Smooth muscle cell (in vitro differentiated cells): ENCODE measurements around the gene CDNF. TPM values are rescaled to one million over a fixed set of nuclear protein-coding genes. Genes with fewer than 3 reads are reported as not detected.
"Not testable (repeated sequence)": the region's sequence is repeated elsewhere in the genome, so short reads cannot be mapped to it uniquely, and the experiment has no call there.

Experiments
- DNase-seq: peaks from one replicate; lab custom pipeline; 2025; ENCODE audit not compliant: unreplicated experiment; lab: John Stamatoyannopoulos, UW
- H2AFZ ChIP-seq: fragments of 200-600 bp; sonication (generic); 2 replicates; pipeline ENCODE4 v1.6.0; 2016; ENCODE audit warnings: antibody characterized with exemption, low read depth, mild to moderate bottlenecking
- H3F3A ChIP-seq: fragments of 200-600 bp; sonication (generic); 2 replicates; pipeline ENCODE4 v1.6.0; 2017; ENCODE audit warnings: antibody characterized with exemption, low read depth
- H3K27ac ChIP-seq: fragments of 200-600 bp; sonication (generic); 2 replicates; pipeline ENCODE4 v1.5.1; 2016; ENCODE audit warnings: low read depth, mild to moderate bottlenecking
- H3K27me3 ChIP-seq: fragments of 200-600 bp; sonication (generic); 2 replicates; pipeline ENCODE4 v1.6.1; 2016; ENCODE audit warnings: low read depth, mild to moderate bottlenecking
- H3K36me3 ChIP-seq: fragments of 200-600 bp; sonication (generic); 2 replicates; pipeline ENCODE4 v1.5.1; 2016; ENCODE audit warnings: low read depth
- H3K4me1 ChIP-seq: fragments of 200-600 bp; sonication (generic); 2 replicates; pipeline ENCODE4 v1.5.1; 2016; ENCODE audit warnings: low read depth
- H3K4me2 ChIP-seq: fragments of 200-600 bp; sonication (generic); 2 replicates; pipeline ENCODE4 v1.6.0; 2016; ENCODE audit warnings: mild to moderate bottlenecking
- H3K4me3 ChIP-seq: fragments of 200-600 bp; sonication (generic); 2 replicates; pipeline ENCODE4 v1.5.1; 2016; ENCODE audit warnings: mild to moderate bottlenecking
- H3K79me2 ChIP-seq: fragments of 200-600 bp; sonication (generic); 2 replicates; pipeline ENCODE4 v1.6.0; 2016; ENCODE audit warnings: low read depth, mild to moderate bottlenecking
- H3K9ac ChIP-seq: fragments of 200-600 bp; sonication (generic); 2 replicates; pipeline ENCODE4 v1.6.0; 2016; ENCODE audit warnings: low read depth
- H3K9me3 ChIP-seq: fragments of 200-600 bp; sonication (generic); replicated peaks from 2 replicates; pipeline ENCODE4 v1.5.1; 2016; ENCODE audit warnings: low read depth
- H4K20me1 ChIP-seq: fragments of 200-600 bp; sonication (generic); 2 replicates; pipeline ENCODE4 v1.6.0; 2016; ENCODE audit warnings: low read depth
- CTCF ChIP-seq: fragments of 200-600 bp; sonication (generic); IDR thresholded peaks from 2 replicates; pipeline ENCODE4 v1.5.1; 2017; ENCODE audit warnings: borderline replicate concordance, mild to moderate bottlenecking, antibody characterized with exemption; ENCODE audit not compliant: insufficient read depth, poor library complexity, severe bottlenecking
- WGBS: methylation state at CpG from one replicate; pipeline ENCODE4 v1.1.7; 2016; ENCODE audit warnings: low lambda C conversion rate; 5-methylcytosine and 5-hydroxymethylcytosine counted together
- polyA plus RNA-seq: library from polyadenylated mRNA; unstranded; fragments of >200 nt; fragmentation: Nextera tagmentation; extraction: Ambion mirVana; gene quantifications from 2 replicates; pipeline ENCODE4 v1.2.1, GENCODE V29; 2016
- total RNA-seq: library from RNA; depleted of rRNA; stranded (reverse); fragments of >200 nt; gene quantifications from 2 replicates; pipeline ENCODE4 v1.2.3, GENCODE V29; 2014

The CDNF gene
- total and polyA plus RNA-seq, 2 experiments from 2014 or later: 0.63 to 4.1 TPM

- H4K20me1 ChIP-seq: peaks cover 9% of the 10 kb centered on the region
- no peaks in the 10 kb centered on the region for H3K9me3 ChIP-seq
- no peak overlapping the region for H3K4me3 ChIP-seq
- peaks cover 28% of the 10 kb centered on the region for H3K4me1 ChIP-seq
- no peak for DNase-seq
- no peak overlapping the region for H3K27ac ChIP-seq
- H3K9ac ChIP-seq: no peak overlapping the region
- H3K4me2 ChIP-seq: peak overlapping the region; percentile 99
- no peak overlapping the region for H2AFZ ChIP-seq
- H3F3A ChIP-seq: no peaks in the 10 kb centered on the region
- peaks cover 34% of the 10 kb centered on the region for H3K79me2 ChIP-seq
- no peaks in the 10 kb centered on the region for H3K27me3 ChIP-seq
- WGBS: 94% methylated on average over 9 of the region's 9 CpGs
- TF ChIP-seq CTCF: no peak
- no peaks in the 10 kb centered on the region for H3K36me3 ChIP-seq
These were observed 38.9 kb upstream of the CDNF start for GRCh38 chr10:14876764-14877163.

GRCh38 chr10:14875941-14876340 is 38.1 kb upstream of the CDNF start:
- peaks cover 9% of the 10 kb centered on the region for H4K20me1 ChIP-seq

GRCh38 chr10:14873090-14873760 is 35.4 kb upstream of the CDNF start:
- no peak for DNase-seq
- peaks cover 9% of the 10 kb centered on the region for H3K4me1 ChIP-seq
- H3K9me3 ChIP-seq: no peaks in the 10 kb centered on the region
- no peak for TF ChIP-seq CTCF
- H3K9ac ChIP-seq: no peak overlapping the region
- H3K36me3 ChIP-seq: peaks cover 3% of the 10 kb centered on the region
- H3F3A ChIP-seq: no peaks in the 10 kb centered on the region
- H3K27me3 ChIP-seq: no peaks in the 10 kb centered on the region
- H3K79me2 ChIP-seq: peaks cover 6% of the 10 kb centered on the region
- H3K4me3 ChIP-seq: no peak overlapping the region
- H3K27ac ChIP-seq: no peak overlapping the region
- no peaks in the 10 kb centered on the region for H4K20me1 ChIP-seq
- no peak overlapping the region for H3K4me2 ChIP-seq
- no peak overlapping the region for H2AFZ ChIP-seq
- 63% methylated on average over 2 of the region's 2 CpGs for WGBS

More at GRCh38 chr10:14875941-14876340, 38.1 kb upstream of the CDNF start:
- H3K9me3 ChIP-seq: no peaks in the 10 kb centered on the region
- 94% methylated on average over 12 of the region's 12 CpGs for WGBS
- no peak overlapping the region for H3K27ac ChIP-seq
- H3K79me2 ChIP-seq: peaks cover 26% of the 10 kb centered on the region
- no peak overlapping the region for H2AFZ ChIP-seq
- H3K9ac ChIP-seq: no peak overlapping the region
- H3F3A ChIP-seq: no peaks in the 10 kb centered on the region
- no peak overlapping the region for H3K4me2 ChIP-seq
- H3K4me1 ChIP-seq: peaks cover 23% of the 10 kb centered on the region
- TF ChIP-seq CTCF: no peak
- no peaks in the 10 kb centered on the region for H3K27me3 ChIP-seq
- no peak overlapping the region for H3K4me3 ChIP-seq
- no peak for DNase-seq
- no peaks in the 10 kb centered on the region for H3K36me3 ChIP-seq

GRCh38 chr10:14864871-14865270 is 27.0 kb upstream of the CDNF start:
- not testable (repeated sequence) for H3K9ac ChIP-seq, H3K4me2 ChIP-seq, H3K9me3 ChIP-seq, H2AFZ ChIP-seq, H3F3A ChIP-seq, H3K27me3 ChIP-seq, H3K79me2 ChIP-seq, H3K4me3 ChIP-seq, H3K36me3 ChIP-seq, H3K4me1 ChIP-seq, H3K27ac ChIP-seq, H4K20me1 ChIP-seq, DNase-seq
- 100% methylated on average over 3 of the region's 3 CpGs for WGBS

GRCh38 chr10:14864466-14864865 is 26.6 kb upstream of the CDNF start:
- not testable (repeated sequence) for H4K20me1 ChIP-seq, H3K27ac ChIP-seq, H3K4me2 ChIP-seq, H3K79me2 ChIP-seq, H3F3A ChIP-seq, H3K4me3 ChIP-seq, H3K4me1 ChIP-seq, H3K36me3 ChIP-seq, H3K9ac ChIP-seq, H3K9me3 ChIP-seq, H3K27me3 ChIP-seq, H2AFZ ChIP-seq, DNase-seq
- WGBS: 96% methylated on average over 5 of the region's 6 CpGs
